SKM-1 treated with dmso at 0.1 percent for 144 hours (cell line): ENCODE data around the gene CCDC148.
"Not testable (repeated sequence)": the region's sequence is repeated elsewhere in the genome, so short reads cannot be mapped to it uniquely, and the experiment has no call there.

Experiments
- DNase-seq: peaks from one replicate; lab custom pipeline; 2025; ENCODE audit not compliant: unreplicated experiment; lab: John Stamatoyannopoulos, UW

Gene CCDC148

GRCh38 chr2:158433716-158434115 is 22.8 kb downstream of the CCDC148 start:
- DNase-seq, result not testable (repeated sequence)

DNA sequence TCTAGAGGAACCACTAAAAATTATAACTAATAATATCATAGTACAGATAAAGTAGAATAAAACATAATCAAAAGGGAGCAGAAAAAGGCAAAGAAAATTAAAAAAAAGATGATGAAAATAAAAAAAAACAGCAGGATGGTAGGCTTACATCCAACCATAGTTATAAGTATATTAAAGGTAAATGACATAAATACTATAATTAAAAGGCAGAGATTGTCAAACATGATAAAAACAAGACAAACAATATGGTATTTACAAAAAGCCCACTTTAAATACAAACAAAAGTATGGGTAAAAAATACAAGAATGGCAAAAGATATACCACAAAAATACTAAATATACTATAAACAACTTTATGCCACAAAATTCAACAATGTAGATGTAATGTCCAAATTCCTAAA is 24.4 kb downstream of the CCDC148 start:
- no peak for DNase-seq

- DNase-seq, result no peak
These were observed 42.0 kb downstream of the CCDC148 start for GRCh38 chr2:158414538-158414937.

DNA sequence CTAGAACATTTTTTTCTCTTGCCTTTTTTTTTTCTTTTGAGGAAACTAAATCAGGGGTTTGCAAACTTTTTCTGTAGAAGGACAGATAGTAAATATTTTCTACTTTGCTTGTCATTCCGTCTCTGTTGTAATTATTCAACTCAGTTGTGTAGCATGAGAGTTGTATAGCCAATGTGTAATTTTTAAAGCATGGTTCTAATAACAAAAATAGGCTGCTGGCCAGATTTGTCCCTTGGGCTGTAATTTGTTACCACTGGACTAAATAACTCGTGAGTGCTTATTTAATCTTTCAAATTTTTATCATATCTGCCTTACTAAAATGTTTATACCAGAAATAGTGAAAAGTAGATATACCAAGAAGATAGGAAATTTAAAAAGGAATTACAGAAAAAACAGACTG is 43.0 kb downstream of the CCDC148 start:
- DNase-seq, result no peak

DNA sequence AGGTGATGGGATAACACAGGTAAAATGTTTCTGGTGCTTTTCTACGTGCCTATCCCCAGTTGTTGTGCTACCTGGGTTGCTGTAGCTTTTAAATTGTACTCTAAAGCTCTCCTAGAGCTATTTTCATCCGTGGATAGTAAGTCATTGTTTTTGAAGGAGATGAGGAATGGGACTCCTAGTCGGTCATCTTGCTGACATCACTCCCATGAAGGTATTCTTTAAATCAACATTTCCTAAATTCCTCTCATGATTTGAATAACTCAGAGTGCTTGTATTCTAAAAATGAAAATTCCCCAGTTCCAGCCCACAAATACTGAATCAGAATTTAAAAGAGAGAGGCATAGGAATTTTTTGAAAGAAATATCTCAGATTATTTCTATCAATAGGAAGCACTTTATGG is 44.3 kb downstream of the CCDC148 start:
- DNase-seq, result no peak

DNA sequence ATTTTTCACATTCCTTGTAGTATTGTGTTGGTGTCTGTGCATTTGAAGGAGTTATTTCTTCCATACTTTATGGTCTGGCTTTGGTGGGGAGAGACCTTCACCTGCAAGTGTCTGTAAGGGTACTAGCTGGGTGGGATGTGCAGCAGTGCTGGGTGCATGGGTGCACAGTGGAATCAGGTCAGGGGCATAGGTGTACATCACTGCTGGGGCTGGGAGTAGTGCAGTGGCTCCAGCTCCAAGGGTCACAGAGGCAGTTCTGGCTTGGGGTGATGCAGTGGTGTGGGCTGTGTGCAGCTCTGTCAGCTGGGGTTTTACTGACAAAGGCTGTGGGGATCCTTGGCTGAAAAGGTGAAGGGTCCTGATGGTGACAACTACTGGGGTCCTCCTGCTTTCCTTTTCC is 44.8 kb downstream of the CCDC148 start:
- no peak for DNase-seq

- no peak for DNase-seq
These were observed 46.4 kb downstream of the CCDC148 start for GRCh38 chr2:158410132-158410531.

DNA sequence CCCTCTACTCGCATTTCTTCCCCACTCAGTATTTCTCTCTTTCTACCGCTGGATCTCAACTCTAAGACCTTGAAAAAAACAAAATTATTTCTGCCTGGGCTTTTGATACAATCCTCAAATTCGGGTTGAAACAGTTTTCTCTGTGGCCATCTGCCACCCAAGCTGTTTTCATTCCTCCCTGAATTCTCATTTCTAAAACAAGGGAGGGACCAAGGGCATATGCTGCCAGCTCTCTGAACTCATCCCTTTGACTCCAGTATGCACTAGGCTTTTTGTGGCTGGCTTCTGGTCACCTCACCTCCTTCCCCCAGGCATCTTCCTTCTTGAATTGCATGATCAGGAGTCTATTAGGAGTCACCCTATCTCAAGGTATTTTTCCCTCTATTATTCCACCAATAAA is 49.5 kb downstream of the CCDC148 start:
- no peak for DNase-seq

DNA sequence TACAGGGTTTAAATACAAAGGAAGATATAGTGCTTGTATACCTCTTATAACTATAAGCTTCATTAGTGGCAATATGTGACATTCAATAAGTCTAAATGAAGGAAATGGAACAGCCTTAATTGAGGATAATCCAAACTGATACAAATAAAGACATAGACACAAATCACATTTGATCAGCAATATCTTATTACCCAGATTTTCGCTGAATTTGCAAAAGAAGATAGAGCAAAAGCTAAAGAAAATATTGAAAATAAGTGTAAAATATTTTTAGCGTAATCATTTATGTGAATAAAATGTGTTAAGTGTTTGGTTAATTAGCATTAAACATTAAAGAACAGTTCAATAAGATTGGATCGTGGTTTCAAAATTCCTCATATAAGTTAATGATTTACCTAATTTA is 51.2 kb downstream of the CCDC148 start:
- no peak for DNase-seq

- DNase-seq, result no peak
These were observed 53.3 kb downstream of the CCDC148 start for GRCh38 chr2:158403237-158403636.

- DNase-seq, result no peak
These were observed 53.9 kb downstream of the CCDC148 start for GRCh38 chr2:158402665-158403064.

GRCh38 chr2:158395166-158395565 is 61.4 kb downstream of the CCDC148 start:
- DNase-seq, result no peak

- DNase-seq, result no peak
These were observed 62.1 kb downstream of the CCDC148 start for GRCh38 chr2:158394453-158394852.

- DNase-seq, result no peak
These were observed 62.7 kb downstream of the CCDC148 start for GRCh38 chr2:158393886-158394285.

GRCh38 chr2:158392687-158393086 is 63.9 kb downstream of the CCDC148 start:
- DNase-seq, result no peak

DNA sequence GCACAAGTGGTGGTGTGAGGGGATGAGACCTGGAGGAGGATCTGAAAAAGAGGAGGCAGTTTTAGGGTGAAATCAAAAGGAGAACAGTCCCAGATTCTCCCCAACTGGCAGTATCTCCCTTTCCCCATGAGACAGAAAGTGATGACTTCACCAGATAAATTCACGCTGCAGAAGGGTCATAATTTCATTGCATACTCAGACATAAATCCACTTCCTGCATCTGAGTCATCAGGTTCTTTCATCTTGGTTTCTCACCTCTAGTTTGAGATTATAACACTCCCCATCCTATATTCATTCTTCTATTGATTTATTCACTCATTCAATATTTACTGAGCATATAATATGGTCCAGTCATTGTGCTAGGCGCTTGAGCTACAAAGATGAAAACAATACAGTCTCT is 64.7 kb downstream of the CCDC148 start:
- no peak for DNase-seq

DNA sequence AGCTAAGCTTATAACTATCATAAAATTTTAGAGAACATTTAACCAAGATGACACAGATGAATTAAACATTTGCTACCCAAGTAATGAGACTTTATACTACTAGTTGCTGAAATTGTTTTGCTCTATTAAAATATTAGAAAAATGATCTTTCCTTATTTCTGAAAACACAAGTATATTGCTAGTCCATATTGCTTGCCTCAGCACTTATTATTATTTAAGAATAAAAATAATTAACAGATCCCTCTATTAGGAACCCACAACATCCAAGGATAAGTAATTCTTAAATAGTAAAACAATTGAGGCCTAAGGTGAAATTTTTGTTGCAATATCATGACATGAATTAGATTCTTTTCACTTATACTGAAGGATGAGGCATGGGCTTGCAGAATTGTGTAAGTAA is 65.2 kb downstream of the CCDC148 start:
- DNase-seq, result no peak

DNA sequence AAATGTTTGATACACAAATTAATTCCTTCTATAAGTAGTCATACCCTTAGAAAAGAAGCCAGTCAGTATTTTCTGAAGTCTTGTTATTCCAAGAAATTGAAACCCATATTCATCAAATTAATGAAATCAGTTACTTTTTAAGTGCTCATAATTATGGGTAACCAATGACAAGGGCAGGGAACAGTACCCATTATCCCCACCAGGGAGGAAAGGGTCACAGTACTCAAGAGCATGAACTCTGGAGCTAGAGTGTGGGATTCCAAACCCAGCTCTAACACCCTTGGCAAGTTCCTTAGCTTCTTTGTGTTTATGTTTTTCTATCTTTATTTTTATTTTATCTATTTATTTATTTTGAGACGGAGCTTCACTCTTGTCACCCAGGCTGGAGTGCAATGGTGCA is 68.4 kb downstream of the CCDC148 start:
- DNase-seq, result no peak

GRCh38 chr2:158385646-158386045 is 70.9 kb downstream of the CCDC148 start:
- no peak for DNase-seq

DNA sequence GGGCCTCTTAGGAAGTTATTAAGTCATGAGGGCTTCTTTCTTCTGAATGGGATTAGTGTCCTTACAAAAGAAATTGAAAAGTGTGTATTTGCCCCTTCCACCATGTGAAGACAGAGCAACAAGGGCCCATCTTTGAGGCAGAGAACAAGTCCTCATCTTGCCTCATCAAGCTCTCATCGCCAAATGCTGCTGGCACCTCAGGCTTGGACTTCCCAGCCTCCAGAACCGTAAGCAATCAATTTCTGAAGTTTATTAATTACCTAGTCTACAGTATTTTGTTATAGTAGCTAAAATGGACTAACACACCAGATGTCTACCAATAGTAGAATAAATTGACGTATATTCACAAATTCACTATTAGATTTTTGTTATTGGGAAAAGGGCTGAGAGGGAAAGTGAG is 74.6 kb downstream of the CCDC148 start:
- no peak for DNase-seq

- no peak for DNase-seq
These were observed 75.3 kb downstream of the CCDC148 start for GRCh38 chr2:158381205-158381604.

DNA sequence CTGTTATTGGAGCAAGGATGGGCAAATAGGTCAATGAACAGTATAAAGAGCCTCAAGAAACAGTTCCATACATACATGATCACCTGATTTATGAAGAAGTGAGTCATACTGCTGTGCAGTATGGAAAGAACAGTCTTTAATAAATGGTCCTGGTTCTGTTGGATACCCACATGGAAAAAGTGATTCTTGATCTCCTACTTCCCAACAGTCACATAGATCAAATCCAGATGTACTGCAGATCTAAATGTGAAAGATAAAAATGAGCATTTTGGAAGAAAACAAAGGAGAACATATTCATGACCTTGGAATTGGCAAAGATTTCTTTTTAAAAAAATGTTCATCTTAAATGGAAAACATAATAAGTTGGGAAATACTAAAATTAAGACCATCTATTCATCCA is 75.8 kb downstream of the CCDC148 start:
- DNase-seq, result no peak

- no peak for DNase-seq
These were observed 77.6 kb downstream of the CCDC148 start for GRCh38 chr2:158378926-158379325.

GRCh38 chr2:158366342-158366741 is 90.2 kb downstream of the CCDC148 start:
- DNase-seq, result no peak
